Right lobe of liver (tissue), 6 donors: Measurements from ENCODE around the gene SYNGAP1. TPM values are rescaled to one million over a fixed set of nuclear protein-coding genes. Genes with fewer than 3 reads are reported as not detected.

Experiments
- ATAC-seq, 4 donors: fragments of 200-7000 bp; cut with Tn5 transposase; one replicate each; pipeline ENCODE4 v1.9.1; 2020; ENCODE audit warnings: mild to moderate bottlenecking in 4 of 4, moderate library complexity in 4 of 4
- DNase-seq, 3 donors: peaks; one replicate each; pipeline ENCODE4 v3.0.0-alpha.2; 2020
- H3K27ac ChIP-seq, 3 donors: fragments of 200-600 bp; one replicate each; pipeline ENCODE4 v1.8.0; 2022
- H3K27me3 ChIP-seq, 2 donors: fragments of 200-600 bp; one replicate each; pipeline ENCODE4 v1.8.0; 2022
- H3K36me3 ChIP-seq, 4 donors: fragments of 200-600 bp; sonication (generic) in 1 of 4; one replicate each; pipeline versions ENCODE4 v1.5.1 to v1.8.0; 2017 to 2022; ENCODE audit warnings: control low read depth in 1 of 4
- H3K4me1 ChIP-seq, 4 donors: fragments of 200-600 bp; sonication (generic) in 1 of 4; one replicate each; pipeline versions ENCODE4 v1.5.1 to v1.8.0; 2017 to 2022; ENCODE audit warnings: control low read depth in 1 of 4
- H3K4me3 ChIP-seq, 3 donors: fragments of 200-600 bp; one replicate each; pipeline ENCODE4 v1.8.0; 2022
- H3K9me3 ChIP-seq, 4 donors: fragments of 200-600 bp; sonication (generic) in 1 of 4; one replicate each; pipeline versions ENCODE4 v1.5.1 to v1.8.0; 2017 to 2022; ENCODE audit warnings: control low read depth in 1 of 4
- CTCF ChIP-seq, 4 donors: fragments of 200-600 bp in 3 of 4; fragments of 450-650 bp in 1 of 4; IDR thresholded peaks; one replicate each; pipeline versions ENCODE4 v1.5.1 to v1.8.0; 2016 to 2022; ENCODE audit warnings: antibody characterized with exemption in 4 of 4, mild to moderate bottlenecking in 2 of 4
- POLR2A ChIP-seq: fragments of 450-650 bp; IDR thresholded peaks from one replicate; pipeline ENCODE4 v1.6.1; 2017; ENCODE audit warnings: antibody characterized with exemption, mild to moderate bottlenecking
- whole genome bisulfite sequencing: methylation state at CpG from one replicate; pipeline ENCODE4 v1.1.6; 2018; ENCODE audit warnings: low coverage, low lambda C conversion rate; ENCODE audit not compliant: insufficient coverage; ENCODE audit errors: missing lambda C conversion rate; 5-methylcytosine and 5-hydroxymethylcytosine counted together
- intact Hi-C, 2 donors: fragments of 100-400 bp; cut with DNase I; formaldehyde crosslinking; loops; one replicate each; pipeline versions ENCODE4 v1.11.2 to v1.14.1; 2022
- total RNA-seq, 6 experiments: library from RNA; depleted of rRNA in 2 of 6; stranded (reverse); fragments of >200 nt in 2 of 6; fragmentation: NEBNext Ultra II Directional in 3 of 6; extraction: Animal tissue kit (Norgen Biotek cat#: 25700) in 3 of 6; gene quantifications; one replicate each; pipeline versions ENCODE4 v1.1.0 to v1.2.4, GENCODE V29; 2016 to 2023
- donor health status: DM: no; HTN: yes; CAD: no.
- donor health status: DM: no; HTN: no; CAD: no.
- donor health status: DM: no; HTN: no; CAD: no.
- donor health status: DM: no; HTN: yes; CAD: no.
- donor health status: DM: no; HTN: yes; CAD: no.

SYNGAP1 gene
- total RNA-seq, 6 experiments from 2014 or later: 1.8 to 4.1 (median 2.8) TPM

GRCh38 chr6:33384581-33385020, 35.3 kb upstream of the SYNGAP1 start:
- H3K9me3 ChIP-seq: no peaks in the 10 kb centered on the region
- intact Hi-C loops: no loop called here
- TF ChIP-seq CTCF (IDR thresholded peaks at IDR 0.05): peak in 1 of 4 donors; percentile 6
- TF ChIP-seq POLR2A: no peak
- ATAC-seq (peak in 1 of 4 donors; percentile 27), DNase-seq (no peak)
- H3K27ac ChIP-seq: no peak overlapping the region
- no peaks in the 10 kb centered on the region for H3K27me3 ChIP-seq
- no peak overlapping the region for H3K4me3 ChIP-seq
- no peaks in the 10 kb centered on the region for H3K4me1 ChIP-seq
- H3K36me3 ChIP-seq: no peaks in the 10 kb centered on the region
- 38% methylated on average over 4 of the region's 4 CpGs for WGBS

DNA sequence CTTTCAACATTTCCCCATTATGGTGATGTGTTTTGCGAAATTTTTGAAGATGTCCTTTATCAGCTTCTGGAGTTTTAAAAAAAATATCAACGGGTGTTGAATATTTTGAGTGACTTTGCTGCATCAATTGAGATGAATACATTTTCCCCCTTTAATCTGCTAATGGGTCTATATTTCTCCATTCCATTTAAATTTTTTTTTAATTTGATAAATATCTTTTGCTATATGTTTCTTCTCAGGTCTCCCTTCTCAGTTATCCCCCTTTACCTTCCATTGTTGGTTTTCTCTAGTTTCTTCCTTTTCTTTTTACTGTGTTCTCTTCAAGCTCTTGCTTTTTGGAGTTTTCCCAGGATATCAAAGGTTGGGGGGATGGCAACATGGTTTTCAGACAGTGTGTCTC, 29.7 kb upstream of the SYNGAP1 start:
- H3K27me3 ChIP-seq: no peaks in the 10 kb centered on the region
- ATAC-seq (no peak), DNase-seq (no peak)
- H3K4me1 ChIP-seq: peaks cover 0 to 9% (median 3%) of the 10 kb centered on the region in 4 donors
- no peaks in the 10 kb centered on the region for H3K9me3 ChIP-seq
- TF ChIP-seq POLR2A (no peak), CTCF (IDR thresholded peaks at IDR 0.05) (no peak)
- no peak overlapping the region for H3K4me3 ChIP-seq
- no peaks in the 10 kb centered on the region for H3K36me3 ChIP-seq
- intact Hi-C loops: no loop called here
- H3K27ac ChIP-seq: no peak overlapping the region
- WGBS: 92% methylated on average over 2 of the region's 2 CpGs

DNA sequence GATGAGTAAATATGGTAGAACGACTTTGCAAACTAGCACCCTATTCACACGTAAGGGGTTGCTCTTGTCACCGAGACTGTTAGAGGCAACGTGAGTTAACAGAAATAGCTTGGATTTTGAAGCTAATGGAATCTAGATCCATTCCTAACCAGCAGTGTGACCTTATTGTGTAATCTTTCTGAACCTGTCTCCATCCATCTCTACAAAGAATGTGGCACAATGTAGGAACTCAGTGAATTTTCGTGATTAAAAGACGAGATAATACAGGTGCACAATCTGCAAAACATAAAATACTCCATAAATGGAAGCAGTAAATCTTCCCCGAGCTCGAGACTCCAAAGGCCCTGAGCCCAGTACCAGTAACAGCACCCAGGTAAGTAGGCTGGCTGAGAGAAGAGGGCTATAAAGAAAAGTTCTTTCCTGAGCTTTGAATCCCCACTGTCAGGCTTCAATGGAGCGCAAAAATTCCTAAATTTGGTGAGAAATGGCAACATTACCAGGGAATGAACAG, 29.0 kb upstream of the SYNGAP1 start:
- Histone ChIP-seq H3K36me3 (no peaks in the 10 kb centered on the region), H3K4me1 (peaks cover 0 to 9% (median 3%) of the 10 kb centered on the region in 4 donors), H3K9me3 (no peaks in the 10 kb centered on the region), H3K4me3 (peak overlapping the region in 1 of 3 donors; percentile 56), H3K27ac (peak overlapping the region; percentile 70 to 84 (median 84)), H3K27me3 (no peaks in the 10 kb centered on the region)
- intact Hi-C loops: no loop called here
- TF ChIP-seq POLR2A: no peak
- TF ChIP-seq CTCF (IDR thresholded peaks at IDR 0.05): no peak
- DNase-seq (no peak), ATAC-seq (no peak)
- 81% methylated on average over 9 of the region's 9 CpGs for WGBS

GRCh38 chr6:33391278-33391921, 28.5 kb upstream of the SYNGAP1 start, which contains the start of gene KIFC1:
Gene KIFC1 (plus strand): TSS chr6:33391823. CDS start chr6:33391986, 163 bp downstream.
- no peak for TF ChIP-seq POLR2A
- TF ChIP-seq CTCF (IDR thresholded peaks at IDR 0.05): peak; percentile 98 to 99 (median 99)
- Histone ChIP-seq H3K4me1 (peaks cover 0 to 9% (median 3%) of the 10 kb centered on the region in 4 donors), H3K9me3 (no peaks in the 10 kb centered on the region), H3K4me3 (peak within 1 kb of the TSS; percentile 40 to 56 (median 48)), H3K27me3 (no peaks in the 10 kb centered on the region), H3K27ac (peak within 1 kb of the TSS; percentile 70 to 84 (median 84)), H3K36me3 (no peaks in the 10 kb centered on the region)
- intact Hi-C loops: no loop called here
- under 1% methylated on average over 24 of the region's 67 CpGs for WGBS
- peak; percentile 99 for DNase-seq
- peak; percentile 94 to 97 (median 96) for ATAC-seq
